ENCODE measurements around the gene RNF14. TPM values are rescaled to one million over a fixed set of nuclear protein-coding genes. Genes with fewer than 3 reads are reported as not detected.

Gene RNF14
- total and polyA plus RNA-seq, 9 of the 15 experiments (the other 6 are each of a cell fraction or from before 2014, with no cell fraction given), result 36.3 to 140 (median 75.1) TPM

- DNase-seq (ENCODE audit: extremely low read depth in 1 of 4, low spot score in 3 of 4), result no peak
- Histone ChIP-seq H4K20me1 (replicated peaks; ENCODE audit: control insufficient read depth, insufficient read depth, low read length) (no peaks in the 10 kb centered on the region), H3K27me3 (ENCODE audit: control insufficient read depth in 2 of 2, insufficient read depth in 2 of 2, low read length in 2 of 2) (no peaks in the 10 kb centered on the region), H3K27ac (ENCODE audit: extremely low read depth, low read depth, low read length) (peak overlapping the region; percentile 39; the same call in 2 of the 3 replicates), H3K4me1 (replicated peaks in 1 of 2; ENCODE audit: control insufficient read depth in 2 of 2, insufficient read depth in 2 of 2, low read length in 2 of 2) (peaks cover 19 to 30% of the 10 kb centered on the region in 2 experiments), H2AFZ (ENCODE audit: low read depth, low read length) (peak overlapping the region; percentile 69), H3K9me3 (replicated peaks; ENCODE audit: control insufficient read depth, insufficient read depth, low read depth, low read length) (peaks cover 3% of the 10 kb centered on the region; the same call in 1 of the 2 replicates), H3K4me2 (ENCODE audit: insufficient read depth, low read length) (no peak overlapping the region), H3K79me2 (ENCODE audit: control insufficient read depth, insufficient read depth, low read length) (peaks cover 15% of the 10 kb centered on the region), H3K9ac (ENCODE audit: insufficient read depth in 1 of 2, low read depth in 2 of 2, low read length in 2 of 2) (peak overlapping the region in 1 of 2 experiments; percentile 3; a peak in 1 of 4 replicates), H3K4me3 (no peak overlapping the region), H3K9me1 (ENCODE audit: control insufficient read depth, insufficient read depth, low read length) (no peaks in the 10 kb centered on the region), H3K36me3 (ENCODE audit: control insufficient read depth, insufficient read depth, low read length) (peaks cover 10% of the 10 kb centered on the region)
- ATAC-seq, result no peak
- intact Hi-C loops (cut with micrococcal nuclease) (no loop called here), in situ Hi-C loops (cut with MboI) (no loop called here)
- no peak for FAIRE-seq
- 28% methylated on average over 6 of the region's 6 CpGs for WGBS (ENCODE audit: insufficient coverage, low coverage, missing lambda C conversion rate)
- CTCF ChIA-PET (ENCODE audit: low intra/inter-chr PET ratio), result no interaction called here
- POLR2A ChIA-PET, result interaction anchor here (0.5 to 1.5 kb wide), 4 partner anchors 8 to 319 kb away, joined by 3 to 4 read pairs (median 3); no protein-coding TSS in a partner anchor
- no TSS peak for BruUV-seq (replicated peaks)
- TF ChIP-seq TAF15 (IDR thresholded peaks at IDR 0.05; ENCODE audit: low read depth, low read length) (no peak), SMAD1 (IDR thresholded peaks at IDR 0.05; ENCODE audit: low read depth, low read length, partially characterized antibody) (no peak), RBM22 (IDR thresholded peaks at IDR 0.05; ENCODE audit: low read depth, low read length, poor library complexity, severe bottlenecking) (no peak), GABPB2 (CRISPR knock-in tag; conservative IDR thresholded peaks at IDR 0.05) (no peak), ZNF23 (CRISPR knock-in tag; IDR thresholded peaks at IDR 0.05) (no peak), CREB3L1 (IDR thresholded peaks at IDR 0.05; ENCODE audit: borderline replicate concordance, low read depth) (no peak), MEIS2 (IDR thresholded peaks at IDR 0.05; ENCODE audit: partially characterized antibody) (peak; percentile 53), PHF21A (IDR thresholded peaks at IDR 0.05; ENCODE audit: borderline replicate concordance, low read depth) (no peak), JUND (IDR thresholded peaks at IDR 0.05; ENCODE audit: borderline replicate concordance, low read depth, low read length) (peak; percentile 52; the same call in 1 of the 2 replicates), JUND (tag; IDR thresholded peaks at IDR 0.05; ENCODE audit: borderline replicate concordance, low read depth, low read length) (0 out of 3 replicates have a peak, but pooled peaks have one; percentile 42), KDM1A (IDR thresholded peaks at IDR 0.05) (no peak), MAFG (tag; conservative IDR thresholded peaks at IDR 0.05) (no peak)
- TF ChIP-seq, protein P1, sequence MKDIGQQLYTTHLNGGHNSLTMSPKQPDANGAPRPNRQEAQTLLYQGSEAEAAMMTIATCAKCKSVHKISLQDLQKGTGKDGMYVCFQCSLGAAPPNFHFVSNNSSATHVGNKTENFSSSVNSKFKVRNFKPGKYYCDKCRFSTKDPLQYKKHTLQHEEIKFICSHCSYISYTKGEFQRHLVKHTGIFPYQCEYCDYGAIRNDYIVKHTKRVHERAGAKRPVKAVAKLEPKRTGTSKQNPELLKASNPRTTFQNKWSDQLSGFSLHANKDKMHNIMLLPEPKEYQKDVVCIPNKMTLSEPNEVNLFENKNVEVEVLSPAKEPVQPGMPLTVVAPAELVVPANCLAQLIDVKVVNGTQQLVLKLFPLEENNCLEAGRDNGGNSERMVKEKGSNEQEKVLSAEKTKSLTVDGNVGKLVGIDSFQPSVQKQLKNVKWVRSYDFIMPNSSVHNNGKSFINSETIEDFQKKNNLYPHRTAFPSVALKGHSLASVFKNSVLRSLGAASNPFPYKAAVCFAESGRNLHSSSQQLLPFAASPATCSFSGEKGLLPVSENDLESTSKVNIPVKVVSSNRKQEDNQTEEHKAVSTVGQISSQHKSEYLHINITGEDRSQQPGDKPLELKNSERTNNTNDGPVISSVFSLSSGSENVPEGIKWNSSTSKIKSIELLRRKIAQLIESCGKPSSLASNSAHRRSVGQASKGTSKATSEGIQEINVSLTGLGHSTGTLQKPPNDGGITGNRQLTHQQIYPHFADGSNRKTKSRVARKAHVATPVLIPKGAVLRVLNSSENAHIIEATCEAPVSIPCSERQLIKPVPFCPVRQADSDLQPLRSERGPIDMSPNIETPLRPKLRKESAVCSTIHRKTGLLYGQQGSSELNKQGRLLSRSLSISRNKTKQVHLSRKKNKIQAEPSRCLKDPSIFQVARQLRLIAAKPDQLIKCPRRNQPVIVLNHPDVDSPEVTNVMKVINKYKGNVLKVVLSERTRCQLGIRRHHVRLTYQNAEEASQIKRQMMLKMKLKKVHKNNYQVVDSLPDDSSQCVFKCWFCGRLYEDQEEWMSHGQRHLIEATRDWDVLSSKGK (CRISPR knock-in tag; IDR thresholded peaks at IDR 0.05), result no peak
- TF ChIP-seq, protein P2, sequence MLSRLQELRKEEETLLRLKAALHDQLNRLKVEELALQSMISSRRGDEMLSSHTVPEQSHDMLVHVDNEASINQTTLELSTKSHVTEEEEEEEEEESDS (CRISPR knock-in tag; IDR thresholded peaks at IDR 0.05), result no peak
Measured at GRCh38 chr5:142015781-142016533, 47.1 kb downstream of the RNF14 start.

Measured in K562 (cell line).